T47D (cell line): ENCODE data around the gene FOXO3.
"Not testable (repeated sequence)": the region's sequence is repeated elsewhere in the genome, so short reads cannot be mapped to it uniquely, and the experiment has no call there.

ENCODE experiments used
- DNase-seq, 2 experiments: peaks; one replicate each; pipeline versions ENCODE4 v3.0.0 to v3.0.0-alpha.2; 2011 to 2012; ENCODE audit warnings: low read depth in 1 of 2, low spot score in 1 of 2
- JUND ChIP-seq: IDR thresholded peaks from 2 replicates; pipeline ENCODE4 v1.6.1; 2012; ENCODE audit warnings: low read depth
- in situ Hi-C: cut with HindIII; loops from 2 replicates; pipeline ENCODE4 v1.10.0; 2016; ENCODE audit warnings: low sequenced_read_pairs, low pct_unique_long_range_greater_than_20kb

Gene FOXO3

DNA sequence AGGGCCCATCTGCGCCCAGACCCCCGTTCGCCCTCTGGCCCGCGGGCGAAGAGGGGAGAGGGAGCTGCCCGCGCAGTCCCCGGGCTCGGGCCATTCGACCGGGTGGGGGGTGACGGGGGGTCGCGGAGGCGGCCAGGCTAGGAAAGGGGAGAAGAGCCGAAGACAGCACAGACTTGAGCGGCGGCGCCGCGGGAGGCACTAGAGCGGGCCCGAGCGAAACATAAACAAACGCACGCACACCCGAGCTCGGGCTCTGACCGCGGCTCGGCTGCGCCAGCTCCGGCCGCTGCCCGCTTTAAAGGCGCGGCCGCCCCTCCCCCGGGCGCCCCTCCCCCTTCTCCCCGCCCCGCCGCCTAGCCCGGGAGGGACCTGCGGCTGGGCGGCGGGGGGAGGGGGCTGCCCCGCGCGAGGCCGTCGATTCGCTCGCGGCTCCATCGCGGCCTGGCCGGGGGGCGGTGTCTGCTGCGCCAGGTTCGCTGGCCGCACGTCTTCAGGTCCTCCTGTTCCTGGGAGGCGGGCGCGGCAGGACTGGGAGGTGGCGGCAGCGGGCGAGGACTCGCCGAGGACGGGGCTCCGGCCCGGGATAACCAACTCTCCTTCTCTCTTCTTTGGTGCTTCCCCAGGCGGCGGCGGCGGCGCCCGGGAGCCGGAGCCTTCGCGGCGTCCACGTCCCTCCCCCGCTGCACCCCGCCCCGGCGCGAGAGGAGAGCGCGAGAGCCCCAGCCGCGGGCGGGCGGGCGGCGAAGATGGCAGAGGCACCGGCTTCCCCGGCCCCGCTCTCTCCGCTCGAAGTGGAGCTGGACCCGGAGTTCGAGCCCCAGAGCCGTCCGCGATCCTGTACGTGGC is at the start of gene FOXO3:
Gene FOXO3, plus strand, starts transcription at position 455 of the 846 bp plus-strand sequence. Its CDS starts 292 bp downstream, at position 747.
- in situ Hi-C loops: no loop called here
- DNase-seq: peak; percentile 87 to 91
- TF ChIP-seq JUND: no peak

DNA sequence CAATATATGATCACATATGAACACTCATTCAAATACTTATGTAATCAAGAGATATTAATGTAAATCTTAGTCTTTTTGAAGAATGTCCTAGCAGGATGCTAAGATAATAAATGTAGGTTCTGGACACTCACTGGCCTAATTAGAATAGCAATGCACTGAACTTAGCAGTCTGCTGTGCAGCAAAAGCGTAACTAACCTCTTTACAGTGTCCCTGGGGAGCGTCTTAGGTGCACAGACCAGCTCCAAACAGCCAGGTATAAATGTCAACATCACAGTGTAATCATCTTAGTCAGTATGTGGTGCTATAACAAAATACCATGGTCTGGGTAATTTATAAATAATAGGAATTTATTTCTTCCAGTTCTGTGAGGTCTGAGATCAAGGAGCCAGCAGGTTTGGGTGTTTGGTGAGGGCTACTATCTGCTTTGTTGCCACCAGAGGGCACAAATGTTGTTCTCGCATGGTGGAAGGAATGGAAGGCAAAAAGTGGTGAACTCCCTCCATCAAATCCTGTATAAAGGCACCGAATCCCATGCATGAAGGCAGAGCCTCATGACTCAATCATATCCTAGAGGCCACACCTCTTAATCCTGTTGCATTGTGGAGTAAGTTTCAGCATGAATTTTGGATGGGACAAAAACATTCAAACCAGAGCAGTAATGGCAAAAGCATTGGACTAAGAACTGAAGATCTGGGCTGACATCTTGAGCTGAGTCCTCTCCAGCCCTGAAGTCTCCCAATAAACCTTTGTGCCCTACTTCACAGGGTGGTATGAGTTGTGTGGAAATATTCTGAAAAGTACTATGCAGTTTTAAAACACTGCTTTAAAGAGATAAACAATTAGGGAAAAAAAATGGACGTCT is 41.8 kb upstream of the FOXO3 start:
- DNase-seq: peak in 1 of 2 experiments; percentile 34
- in situ Hi-C loops: no loop called here
- no peak for TF ChIP-seq JUND

DNA sequence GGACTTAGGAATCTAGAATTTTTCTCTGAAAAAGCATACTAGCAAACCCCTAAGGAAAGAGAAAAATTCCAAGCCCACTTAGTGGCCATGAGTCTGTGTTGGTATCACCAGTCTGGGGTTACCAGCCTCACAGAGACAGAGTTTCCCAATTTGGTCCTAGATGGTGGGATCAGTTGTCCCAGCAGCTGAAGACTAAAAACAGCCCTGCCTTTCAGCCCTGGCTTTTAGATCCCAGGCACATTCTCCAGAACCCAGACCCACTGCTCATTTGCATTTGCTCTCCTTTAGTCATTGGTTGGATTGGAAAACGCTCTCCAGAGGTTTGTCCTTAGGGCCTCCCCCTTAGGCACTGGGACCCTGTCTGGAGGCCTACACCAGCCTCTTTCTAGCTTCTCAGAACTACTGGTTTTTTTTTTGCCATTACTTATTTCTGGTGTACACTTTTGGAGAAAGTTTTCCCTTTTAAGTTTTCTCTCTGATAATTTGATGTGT is 39.1 kb upstream of the FOXO3 start:
- TF ChIP-seq JUND: no peak
- DNase-seq: no peak
- in situ Hi-C loops: no loop called here

DNA sequence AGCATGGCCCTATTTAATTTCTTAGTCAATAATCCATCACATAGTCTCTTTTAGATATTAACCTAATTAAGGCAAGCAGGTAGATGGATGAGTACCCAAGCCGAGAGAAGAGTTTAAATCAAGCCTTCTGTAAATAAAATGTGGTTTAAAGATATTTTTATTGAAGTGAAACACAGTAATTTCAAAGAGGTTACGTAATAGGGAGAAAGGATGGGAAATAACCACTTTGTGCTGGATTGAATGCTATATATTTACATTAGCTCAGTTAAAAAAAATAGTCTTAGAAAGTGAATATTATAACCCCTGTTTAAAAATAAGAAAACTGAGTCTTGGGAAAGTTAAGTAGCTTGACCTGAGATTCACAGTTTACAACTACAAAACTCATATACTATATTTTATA is 37.0 kb upstream of the FOXO3 start:
- TF ChIP-seq JUND: no peak
- in situ Hi-C loops: no loop called here
- DNase-seq: no peak

DNA sequence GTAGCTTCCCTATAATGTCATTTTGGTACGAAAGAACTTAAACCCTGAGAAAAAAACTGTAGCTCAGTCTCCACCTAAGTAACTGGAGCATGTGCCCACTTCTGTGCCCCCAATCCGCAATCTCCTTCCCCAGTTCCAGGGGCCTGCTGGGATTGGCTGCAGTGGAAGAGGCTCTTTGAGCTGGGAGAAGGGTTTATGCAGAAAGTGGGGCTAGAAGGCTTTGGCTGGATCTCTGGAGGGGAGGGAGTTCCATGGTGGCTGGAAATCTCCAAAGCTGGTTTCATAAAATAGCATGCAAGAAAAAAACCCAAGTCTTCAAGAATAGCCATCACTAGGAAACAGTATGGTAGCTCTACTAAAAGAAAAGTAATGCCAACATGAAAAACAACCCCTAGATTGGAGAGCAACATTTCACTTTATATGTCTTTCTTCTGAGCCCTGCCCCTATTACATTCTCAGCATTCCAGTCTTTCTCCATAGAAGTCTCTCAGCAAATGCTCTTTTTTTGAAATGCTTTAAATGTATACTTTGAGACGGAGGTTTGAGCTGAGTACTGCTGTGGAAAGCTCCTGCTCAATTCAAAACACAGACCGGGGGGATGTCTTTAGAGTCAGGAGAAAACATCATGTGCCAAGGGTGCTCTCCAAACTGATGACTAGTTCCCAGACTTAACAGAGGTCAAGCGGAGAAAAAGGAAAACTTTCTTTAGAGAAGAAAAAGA is 36.0 kb upstream of the FOXO3 start:
- no peak for TF ChIP-seq JUND
- in situ Hi-C loops: no loop called here
- DNase-seq: no peak

DNA sequence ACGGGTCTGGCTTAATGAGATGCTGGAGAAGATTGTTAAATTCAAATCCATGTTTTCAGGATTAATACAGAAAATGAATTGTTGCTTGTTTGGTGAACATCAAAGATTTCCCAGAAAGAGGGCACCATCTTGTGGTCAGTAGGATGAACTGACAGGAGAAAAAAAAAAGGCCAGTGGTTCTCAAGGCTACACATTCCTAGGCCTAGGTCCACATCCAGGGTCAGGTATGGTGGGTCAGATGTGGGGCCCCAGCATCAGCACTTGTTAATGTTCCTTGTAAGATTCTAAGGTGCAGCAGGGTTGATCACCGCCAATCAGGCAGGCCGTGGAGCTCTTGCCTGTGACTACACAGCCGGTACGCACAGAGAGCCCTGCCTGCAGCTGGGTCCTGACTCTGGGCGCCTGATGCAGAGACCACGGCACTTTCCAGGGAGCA is 34.0 kb upstream of the FOXO3 start:
- no peak for TF ChIP-seq JUND
- in situ Hi-C loops: no loop called here
- peak; percentile 11 to 36 for DNase-seq

DNA sequence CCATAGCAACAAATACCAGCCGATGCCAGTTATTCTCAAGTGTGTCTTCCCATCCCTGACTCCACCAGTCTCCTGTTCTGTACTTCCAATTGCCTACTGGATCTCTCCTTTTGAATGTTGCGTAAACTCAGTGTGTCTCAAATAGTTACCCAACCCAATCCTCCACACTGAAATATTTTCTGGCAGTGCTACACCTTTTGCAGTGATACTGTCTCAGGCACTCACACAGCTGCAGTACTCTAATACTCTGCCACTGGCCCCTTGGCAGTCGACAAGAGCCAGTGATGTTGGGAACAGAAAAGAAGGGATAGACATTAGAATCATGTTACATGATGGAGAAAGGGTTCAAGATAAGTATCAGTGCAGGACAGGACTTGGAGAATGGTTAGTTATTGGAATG is 31.8 kb upstream of the FOXO3 start:
- in situ Hi-C loops: no loop called here

DNA sequence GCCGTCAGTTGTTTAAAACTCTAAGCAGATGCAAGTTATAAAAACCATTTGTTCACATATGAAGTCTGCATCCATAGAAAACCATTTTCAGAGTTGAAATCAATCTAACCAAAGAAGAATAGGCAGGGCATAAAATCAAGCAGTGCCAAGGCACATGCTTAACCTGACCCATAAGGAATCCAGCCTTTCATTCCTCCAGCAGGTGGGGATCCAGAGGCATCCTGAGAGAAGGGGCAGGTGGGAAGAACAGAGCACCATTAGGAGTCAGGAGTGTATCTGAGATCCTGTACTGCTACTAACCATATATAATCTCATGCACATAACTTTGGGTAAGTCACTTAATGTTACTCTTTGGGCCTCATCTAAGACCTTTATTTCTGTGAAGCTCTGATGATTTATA is 29.4 kb upstream of the FOXO3 start:
- no peak for TF ChIP-seq JUND
- no peak for DNase-seq
- in situ Hi-C loops: no loop called here

More for the DNA sequence above, 31.8 kb upstream of the FOXO3 start:
- no peak for DNase-seq
- no peak for TF ChIP-seq JUND

DNA sequence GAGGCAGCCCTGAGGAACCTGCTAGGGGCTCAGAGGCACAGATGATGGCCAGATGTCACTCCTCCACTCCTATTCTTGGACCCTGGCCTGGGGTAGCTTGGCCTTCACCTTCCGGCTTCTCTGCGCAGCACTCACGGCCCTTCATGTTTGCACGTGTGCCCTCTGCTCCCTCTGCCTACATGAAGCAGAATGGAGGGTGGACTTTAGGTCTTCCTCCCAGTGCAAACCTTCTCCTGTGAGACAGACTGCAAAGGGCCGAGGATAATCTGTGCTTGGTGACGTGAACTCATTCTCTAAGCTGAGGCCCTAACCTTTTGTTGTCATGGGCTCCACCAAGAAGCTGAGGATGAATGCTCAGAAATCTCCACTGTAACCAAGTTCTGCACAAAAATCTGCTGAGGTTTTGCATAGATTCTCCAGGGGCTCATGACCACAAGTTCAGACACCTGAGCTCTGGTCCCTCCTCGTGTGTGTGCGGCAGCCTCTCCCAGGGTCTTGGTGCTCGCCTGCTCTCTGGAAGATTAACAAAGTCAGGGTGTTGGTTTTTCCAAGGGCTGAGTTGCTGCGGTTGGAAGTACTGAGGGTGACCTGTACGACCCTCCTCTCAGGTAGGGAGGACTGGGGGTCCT is 25.5 kb upstream of the FOXO3 start:
- no peak for DNase-seq
- in situ Hi-C loops: no loop called here
- no peak for TF ChIP-seq JUND

DNA sequence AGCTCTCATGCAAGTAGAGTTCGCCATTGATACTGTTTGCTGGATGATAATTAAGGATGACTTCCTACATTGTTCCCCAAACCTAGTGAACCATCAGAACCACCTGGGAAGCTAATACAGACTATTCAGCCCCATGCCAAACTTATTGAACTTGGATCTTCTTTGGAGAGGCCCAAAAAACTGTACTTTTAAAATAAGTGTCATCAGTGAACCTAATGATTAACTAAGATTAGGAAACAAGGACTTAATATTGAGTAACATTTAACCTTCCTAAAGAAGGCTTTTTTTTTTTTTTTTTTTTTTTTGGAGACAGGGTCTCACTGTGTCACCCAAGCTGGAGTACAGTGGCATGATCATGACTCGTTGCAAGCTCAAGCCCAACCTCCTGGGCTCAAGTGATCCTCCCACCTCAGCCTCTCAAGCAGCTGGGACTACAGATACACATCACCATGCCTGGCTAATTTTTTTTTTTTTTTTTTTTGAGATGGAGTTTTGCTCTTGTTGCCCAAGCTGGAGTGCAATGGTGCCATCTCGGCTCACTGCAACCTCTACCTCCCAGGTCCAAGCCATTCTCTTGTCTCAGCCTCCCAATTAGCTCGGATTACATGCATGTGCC is 24.7 kb upstream of the FOXO3 start:
- DNase-seq, in situ Hi-C loops: not testable (repeated sequence)

DNA sequence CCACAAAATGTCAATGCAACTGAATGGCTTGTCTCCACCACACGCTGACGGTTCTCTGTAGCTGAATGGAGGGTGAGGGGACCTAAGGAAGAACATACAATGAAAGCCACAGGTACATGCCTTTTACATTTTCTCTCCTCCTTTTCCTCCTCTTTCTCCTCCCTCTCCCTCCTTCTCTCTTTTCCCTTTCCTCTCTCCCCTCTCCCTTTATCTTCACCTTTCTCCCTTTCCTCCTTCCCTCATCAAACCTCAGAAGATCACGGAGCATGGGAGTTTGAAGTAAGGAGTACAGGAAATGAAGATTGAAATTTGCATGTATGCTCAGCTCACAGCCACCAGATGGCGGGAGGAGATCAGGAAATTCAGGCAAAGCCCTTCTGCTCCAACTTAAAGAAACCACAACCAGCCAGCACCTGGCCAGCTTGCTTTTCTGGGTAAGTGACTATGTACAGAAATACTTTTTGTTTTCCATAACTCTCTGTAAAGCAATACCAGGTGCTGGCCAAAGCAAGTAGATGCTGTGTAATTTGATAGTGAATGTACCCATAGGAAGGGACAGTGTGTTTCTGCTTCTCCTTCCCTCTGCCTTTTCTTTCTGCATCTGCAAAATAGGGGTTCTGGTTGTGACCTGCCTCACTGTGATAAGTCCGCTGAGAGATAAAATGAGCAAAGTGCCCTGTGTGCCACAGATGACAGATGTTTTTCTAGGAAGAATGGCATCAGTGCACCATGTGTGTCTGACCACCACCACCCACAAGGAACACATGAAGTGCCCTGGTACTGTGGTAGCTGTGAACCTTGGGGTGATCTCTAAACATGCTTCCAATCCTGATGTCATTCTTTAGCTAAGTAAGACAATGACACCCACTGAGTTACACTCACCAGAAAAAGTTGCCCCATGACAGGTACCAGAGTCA is 18.6 kb upstream of the FOXO3 start:
- in situ Hi-C loops: no loop called here
- peak; percentile 31 to 84 for DNase-seq
- TF ChIP-seq JUND: no peak
